HL-60/S4 treated with phorbol 12-myristate 13-acetate at 8.2 ng/mL for 4 days and 3 days (cell line): ENCODE data around the gene LGR6.
"Not testable (repeated sequence)": the region's sequence is repeated elsewhere in the genome, so short reads cannot be mapped to it uniquely, and the experiment has no call there.

ENCODE experiments used
- in situ Hi-C: fragments of 300-500 bp; cut with MboI; formaldehyde crosslinking; loops from 2 replicates; pipeline ENCODE4 v1.15.0; 2022; ENCODE audit warnings: low sequenced_read_pairs

LGR6 gene

DNA sequence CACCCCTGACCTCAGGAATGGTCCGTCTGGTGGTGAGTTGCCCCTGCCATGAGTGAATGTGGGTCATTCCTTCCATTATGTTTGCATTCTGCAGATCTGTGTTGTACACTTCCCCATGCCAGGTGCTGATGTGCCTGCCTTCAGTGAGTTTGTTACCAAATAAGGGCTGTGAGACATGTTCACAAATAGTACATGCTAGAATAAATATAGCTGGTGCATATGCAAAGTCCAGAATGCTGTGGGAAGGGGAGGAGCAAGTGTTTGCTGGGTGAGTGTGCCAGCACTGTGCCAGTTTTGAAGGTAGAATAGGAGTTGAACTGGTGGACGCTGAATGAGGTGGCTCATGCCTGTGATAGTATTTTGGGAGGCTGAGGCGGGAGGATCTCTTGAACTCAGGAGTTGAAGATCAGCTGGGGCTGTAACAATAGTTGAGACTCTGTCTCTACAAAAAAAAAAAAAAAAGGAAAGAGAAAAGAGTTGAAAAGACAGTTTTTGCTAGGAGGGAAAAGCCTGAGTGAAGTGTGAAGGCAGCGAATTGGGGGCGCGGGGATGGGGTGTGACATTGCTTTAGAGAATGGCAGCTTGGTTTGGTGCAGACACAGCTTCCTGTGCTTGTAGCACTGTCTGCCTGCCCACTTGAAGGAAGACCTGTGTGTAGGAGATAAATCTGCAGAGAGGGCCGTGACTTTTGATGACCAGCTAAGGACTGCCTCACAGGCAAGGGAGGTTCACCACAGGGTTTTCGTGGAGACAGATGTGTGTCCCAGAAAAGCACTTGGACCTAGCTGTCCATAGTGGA, 61.1 kb downstream of the LGR6 start:
- in situ Hi-C loops, result no loop called here

DNA sequence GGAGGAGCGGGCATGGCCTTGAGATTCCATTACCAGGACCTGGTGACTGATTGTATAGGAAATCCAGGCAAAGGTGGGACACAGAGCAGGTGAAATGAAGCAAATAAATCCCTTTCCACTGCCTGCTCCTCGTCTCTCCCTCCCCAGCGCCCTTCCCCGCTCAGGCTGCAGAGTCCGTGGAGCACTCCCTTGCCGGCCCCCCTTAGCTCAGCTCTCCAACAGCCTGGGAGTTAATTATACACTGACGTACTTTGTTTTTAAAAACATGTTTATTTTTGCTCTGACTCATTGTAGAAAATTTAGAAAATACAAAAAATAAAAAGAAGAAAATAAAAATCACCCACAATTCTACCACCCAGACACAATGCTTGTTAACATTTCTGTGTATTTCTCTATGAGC, 61.7 kb downstream of the LGR6 start:
- in situ Hi-C loops, result no loop called here

DNA sequence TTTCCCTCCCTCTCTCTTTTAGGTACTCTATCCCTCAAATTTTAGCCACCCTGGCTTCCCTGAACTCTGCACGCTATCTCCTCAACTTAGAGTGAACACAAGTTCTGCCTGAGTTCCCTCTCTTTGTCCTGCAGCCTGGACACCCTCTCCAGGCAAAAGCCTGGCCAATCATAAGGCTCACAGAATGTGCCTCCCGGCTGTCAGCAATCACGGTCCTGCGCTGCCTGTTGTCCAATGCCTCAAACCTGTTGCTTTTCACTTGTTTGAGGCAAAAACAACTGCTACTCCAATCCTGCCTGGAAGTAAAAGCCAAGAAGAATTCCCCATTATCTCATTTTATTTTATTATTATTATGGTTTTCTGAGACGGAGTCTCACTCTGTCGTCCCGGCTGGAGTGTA, 66.1 kb downstream of the LGR6 start:
- in situ Hi-C loops, result no loop called here

DNA sequence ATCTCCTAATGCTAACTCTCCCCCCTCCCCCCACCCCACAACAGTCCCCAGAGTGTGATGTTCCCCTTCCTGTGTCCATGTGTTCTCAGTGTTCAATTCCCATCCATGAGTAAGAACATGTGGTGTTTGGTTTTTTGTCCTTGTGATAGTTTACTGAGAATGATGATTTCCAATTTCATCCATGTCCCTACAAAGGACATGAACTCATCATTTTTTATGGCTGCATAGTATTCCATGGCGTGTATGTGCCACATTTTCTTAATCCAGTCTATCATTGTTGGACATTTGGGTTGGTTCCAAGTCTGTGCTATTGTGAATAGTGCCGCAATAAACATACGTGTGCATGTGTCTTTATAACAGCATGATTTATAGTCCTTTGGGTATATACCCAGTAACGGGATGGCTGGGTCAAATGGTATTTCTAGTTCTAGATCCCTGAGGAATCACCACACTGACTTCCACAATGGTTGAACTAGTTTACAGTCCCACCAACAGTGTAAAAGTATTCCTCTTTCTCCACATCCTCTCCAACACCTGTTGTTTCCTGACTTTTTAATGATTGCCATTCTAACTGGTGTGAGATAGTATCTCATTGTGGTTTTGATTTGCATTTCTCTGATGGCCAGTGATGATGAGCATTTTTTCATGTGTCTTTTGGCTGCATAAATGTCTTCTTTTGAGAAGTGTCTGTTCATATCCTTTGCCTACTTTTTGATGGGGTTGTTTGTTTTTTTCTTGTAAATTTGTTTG, 67.8 kb downstream of the LGR6 start:
- in situ Hi-C loops, result not testable (repeated sequence)

DNA sequence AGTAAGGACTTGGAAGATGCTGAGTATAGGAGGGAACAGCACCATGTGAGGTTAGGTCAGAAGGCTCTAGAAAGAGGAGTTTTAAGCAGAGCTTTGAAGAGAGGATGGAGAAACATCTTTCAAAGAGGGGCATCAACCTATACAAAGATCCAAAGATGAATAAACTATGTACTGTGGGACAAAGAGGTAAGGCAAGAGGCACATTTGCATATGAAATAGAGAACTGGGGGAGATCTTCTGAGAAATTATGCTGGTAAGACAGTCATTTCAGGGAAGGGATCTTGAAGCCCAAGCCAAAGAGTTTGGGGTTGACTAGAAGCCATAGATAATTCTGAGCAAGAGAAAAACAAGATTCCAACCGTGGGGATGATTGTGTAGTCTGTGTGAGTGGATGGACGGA, 70.0 kb downstream of the LGR6 start:
- in situ Hi-C loops, result no loop called here

DNA sequence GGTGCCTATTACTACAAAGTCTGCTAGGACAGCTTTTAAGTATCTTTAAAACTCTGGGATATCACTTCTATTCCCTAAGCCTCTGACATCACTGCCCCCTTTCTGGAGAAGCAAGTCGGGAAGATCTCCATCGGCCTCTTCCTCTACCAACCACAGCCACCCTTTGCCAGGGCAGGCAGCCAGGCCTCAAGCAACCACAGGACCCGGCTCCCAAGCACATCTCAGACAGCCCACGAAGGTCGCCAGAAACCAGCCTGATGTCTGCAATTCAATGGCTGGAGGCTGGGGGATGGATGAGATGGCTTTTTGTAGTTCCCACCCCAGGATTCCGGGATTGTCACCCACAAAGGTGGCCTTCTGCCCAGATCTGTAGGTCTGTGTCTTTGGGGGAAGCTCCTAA, 70.7 kb downstream of the LGR6 start:
- in situ Hi-C loops, result no loop called here

DNA sequence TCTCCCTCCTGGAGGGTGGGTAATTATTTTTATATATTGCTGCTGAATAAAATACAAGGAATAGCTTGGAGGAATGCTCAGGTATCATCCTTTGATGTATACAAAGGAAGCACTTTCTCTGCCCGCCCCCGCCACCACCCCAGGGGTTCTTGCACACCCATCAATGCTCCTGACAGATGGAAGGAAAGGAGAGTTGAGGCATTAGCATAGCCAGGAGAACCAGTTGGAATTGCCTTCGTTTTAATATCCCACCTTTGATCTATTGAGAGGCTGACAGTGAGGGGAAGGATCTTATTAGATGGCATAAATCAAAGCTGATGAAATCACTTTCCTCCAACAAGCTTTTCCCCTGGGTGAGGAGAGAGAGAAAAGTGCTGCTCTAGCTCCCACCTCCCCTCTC, 71.1 kb downstream of the LGR6 start:
- in situ Hi-C loops, result no loop called here

DNA sequence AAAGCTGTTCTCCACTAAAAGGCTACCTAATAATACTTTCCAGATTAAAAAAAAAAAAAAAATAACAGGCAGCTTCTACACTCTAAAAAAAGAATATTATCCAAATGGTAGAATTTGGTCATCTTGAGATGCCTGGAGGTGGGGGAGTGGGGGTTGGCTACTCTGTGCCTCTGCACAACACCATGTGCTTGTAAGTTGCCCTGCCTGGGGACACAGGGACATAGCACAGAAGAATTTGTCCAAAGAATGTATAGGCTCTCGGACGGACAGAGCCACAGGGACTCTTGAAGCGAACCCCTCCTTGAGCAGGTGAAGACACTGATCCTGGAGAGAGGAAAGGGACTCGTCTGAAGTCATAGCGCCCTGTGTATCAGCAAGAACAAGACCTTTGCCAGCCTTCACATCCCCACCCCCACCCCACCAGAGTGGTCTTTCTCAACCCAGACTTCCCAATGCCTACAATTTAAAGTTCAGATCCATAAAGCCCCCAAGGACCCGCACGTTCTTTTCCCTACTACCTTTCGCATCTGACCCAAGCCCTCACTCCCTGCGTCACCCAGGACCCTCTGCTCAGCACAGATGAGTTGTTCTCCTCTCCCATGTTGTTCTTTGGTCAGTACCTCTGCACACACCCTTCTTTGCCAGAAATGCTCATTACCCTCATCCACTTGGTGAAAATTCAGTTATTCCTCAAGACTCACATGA, 72.6 kb downstream of the LGR6 start:
- in situ Hi-C loops, result no loop called here

DNA sequence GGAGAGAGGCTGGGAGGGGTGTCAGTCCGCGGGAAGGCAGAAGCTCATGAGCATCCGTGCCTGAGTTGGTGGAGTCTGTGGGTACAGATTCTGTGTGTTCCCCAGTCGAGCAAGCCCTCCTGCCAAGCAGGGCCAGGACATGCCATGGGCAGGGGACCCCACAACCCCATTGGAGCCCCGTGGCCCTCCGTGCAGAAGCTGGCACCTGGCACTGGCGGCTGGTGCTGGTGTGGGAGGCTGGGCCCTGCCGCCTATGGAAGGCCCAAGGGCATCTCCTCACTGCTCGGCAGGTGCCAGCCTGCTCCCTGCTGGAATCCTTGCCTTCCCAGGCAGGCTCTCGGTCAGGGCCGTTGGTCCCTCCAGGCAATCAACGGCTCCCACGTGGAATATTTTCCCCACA, 74.4 kb downstream of the LGR6 start:
- in situ Hi-C loops, result no loop called here

DNA sequence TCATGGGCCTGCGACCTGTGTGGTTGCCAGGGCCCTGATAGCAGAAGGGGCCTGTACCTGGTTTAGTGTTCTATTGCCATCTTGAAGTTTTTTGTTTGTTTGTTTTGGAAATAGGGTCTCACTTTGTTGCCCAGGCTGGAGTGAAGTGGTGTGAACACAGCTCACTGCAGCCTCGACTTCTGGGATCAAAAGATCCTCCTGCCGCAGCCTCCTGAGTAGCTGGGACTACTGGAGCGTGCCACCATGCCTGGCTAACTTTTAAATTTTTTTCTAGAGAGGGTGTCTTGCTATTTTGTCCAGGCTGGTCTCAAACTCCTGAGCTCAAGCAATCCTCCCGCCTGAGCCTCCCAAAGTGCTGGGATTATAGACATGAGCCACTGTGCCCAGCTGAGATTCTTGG, 75.2 kb downstream of the LGR6 start:
- in situ Hi-C loops, result no loop called here

DNA sequence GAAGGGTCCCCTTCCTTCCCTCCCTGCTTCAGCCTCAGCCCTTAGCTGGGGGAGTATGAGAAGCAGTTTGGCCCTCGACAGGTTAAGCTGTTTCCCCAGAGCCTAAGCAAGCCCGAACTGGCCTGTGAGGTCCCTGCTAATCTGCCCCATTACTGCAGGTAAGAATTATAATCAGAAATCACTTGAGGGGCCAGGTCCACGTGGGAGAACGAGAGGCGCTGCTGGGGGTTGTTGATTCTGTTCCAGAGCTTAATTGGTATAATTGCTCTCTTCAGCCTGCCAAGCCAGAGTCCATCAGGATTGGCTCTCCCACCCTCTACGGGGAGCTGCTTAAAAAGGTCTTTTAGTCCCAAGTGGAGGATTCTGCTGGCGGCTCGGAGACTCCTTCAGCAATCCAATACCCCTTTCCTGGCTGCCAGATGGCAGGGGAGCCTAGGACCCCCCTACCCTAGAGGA, 77.3 kb downstream of the LGR6 start:
- in situ Hi-C loops, result no loop called here

DNA sequence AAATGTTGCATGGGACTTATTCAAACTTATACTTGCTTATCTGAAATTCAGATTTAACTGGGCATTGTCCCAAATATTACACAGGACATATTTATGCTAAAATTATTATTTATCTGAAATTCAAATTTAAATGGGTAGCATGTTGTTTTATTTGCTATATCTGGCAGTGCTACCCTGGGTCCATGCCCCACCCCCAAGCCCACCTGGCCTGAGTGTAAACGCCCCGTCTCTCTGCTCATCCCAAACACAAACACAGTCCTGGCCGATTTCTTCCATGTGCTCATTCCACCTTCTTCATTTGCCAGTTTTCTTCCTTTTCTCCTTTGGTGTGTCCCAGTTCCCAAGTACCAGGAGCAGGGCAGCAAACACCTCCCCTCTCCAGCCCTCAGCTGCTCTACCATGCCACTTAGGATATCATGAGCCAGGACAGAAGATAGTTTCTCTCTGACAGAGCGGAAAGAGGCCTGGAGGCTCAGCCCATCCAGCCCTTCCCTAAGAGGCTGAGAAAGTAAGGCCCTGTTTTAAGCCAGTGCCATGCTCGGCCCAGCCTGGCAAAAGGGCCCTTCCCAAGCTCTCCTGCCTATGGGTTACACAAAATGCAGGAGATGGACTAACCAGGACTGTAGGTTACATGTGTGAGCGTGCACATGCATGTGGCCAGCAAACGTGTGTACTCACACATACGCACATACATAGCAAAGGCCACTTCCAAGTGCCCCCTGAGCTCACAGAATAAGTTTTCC, 78.7 kb downstream of the LGR6 start:
- in situ Hi-C loops, result no loop called here

DNA sequence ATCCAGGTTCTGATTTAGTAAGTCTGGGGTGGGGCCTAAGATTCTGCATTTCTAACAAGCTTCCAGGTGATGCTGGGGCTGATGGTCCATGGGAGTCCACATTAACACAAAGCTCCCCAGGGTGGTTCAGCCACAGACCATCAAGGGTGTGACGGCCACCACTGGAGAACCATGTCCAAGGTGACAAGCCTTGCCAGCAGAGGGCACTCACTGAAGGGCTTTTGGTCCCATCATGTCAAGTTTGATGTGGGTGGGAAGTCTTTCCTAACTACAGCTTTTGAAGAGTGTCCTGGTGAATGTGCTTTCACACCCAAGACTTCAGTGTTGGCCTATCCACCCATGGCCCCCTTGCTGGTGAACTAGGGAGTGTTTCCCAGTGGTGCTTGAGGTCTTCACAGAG, 81.0 kb downstream of the LGR6 start:
- in situ Hi-C loops, result no loop called here

DNA sequence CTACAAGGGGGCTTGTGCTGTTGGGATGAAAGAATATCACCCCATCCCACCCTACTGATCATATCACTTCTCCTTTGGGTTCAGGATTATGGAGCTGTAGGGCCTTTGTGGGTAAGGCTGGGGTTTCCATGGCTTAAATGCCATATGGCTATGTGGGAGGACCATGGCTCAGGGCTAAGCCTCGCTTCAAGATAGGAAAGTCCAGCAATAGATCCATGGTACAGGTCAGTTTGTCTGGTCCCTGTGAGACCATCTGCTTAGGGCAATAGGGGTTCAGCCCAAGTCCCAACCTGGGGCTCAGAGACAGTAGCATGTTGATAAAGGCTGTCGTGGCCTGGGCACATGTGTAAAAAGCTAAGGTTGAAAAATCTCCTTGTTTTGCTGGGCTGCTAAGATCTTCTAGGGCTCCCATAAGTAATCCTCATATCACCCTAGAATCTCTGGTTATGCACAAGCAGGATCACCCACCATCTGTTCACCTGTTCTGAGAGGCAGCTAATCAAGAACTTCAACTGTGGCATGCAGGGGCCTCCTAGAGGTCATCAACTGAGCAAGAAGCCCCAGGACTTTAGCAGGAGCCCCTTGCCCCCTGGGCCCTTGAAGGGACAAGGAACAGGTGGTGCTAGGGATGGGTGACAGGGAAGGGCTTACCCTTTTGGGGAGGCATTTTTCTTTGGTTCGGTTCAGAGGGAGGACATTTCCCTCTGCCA, 81.6 kb downstream of the LGR6 start:
- in situ Hi-C loops, result no loop called here

DNA sequence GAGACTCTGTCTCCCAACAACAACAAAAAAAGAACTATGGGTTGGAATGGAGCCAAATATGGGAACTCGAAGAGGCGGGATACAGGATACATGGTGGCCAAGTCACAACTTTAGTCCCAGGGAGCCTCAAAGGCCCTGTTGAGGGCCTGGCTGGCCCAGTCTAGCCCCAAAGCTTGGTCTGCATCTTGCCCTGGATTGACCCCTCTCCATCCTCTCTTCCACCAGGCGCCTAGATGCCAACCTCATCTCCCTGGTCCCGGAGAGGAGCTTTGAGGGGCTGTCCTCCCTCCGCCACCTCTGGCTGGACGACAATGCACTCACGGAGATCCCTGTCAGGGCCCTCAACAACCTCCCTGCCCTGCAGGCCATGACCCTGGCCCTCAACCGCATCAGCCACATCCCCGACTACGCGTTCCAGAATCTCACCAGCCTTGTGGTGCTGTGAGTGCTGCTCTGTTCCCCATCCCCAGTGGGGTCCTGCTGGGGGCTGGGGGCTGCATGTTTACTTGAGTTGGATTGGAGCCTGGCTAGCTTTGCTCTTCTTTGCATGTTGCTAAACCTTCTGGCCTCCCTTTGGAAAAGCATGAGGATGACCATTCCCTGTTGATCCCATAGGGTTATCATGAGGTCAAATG, 82.6 kb downstream of the LGR6 start:
- in situ Hi-C loops, result no loop called here

DNA sequence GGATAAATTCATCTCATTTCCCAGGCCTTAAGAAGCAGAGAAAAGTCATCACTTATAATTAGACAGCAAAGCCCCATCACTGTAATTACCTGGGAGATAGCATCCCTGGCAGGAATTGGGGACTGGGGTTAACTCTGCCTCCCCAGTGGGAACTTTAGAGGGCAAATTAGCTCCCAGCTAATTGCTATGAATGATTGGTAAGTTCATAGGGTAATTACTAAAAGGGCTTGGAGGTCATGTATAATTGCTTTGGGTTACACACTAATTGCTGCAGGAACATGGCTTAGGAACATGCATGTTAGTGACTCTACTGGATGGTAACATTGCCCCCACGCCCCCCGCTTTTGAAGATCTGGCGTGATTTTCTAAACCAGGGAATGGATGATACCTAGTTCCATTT, 83.3 kb downstream of the LGR6 start:
- in situ Hi-C loops, result no loop called here

DNA sequence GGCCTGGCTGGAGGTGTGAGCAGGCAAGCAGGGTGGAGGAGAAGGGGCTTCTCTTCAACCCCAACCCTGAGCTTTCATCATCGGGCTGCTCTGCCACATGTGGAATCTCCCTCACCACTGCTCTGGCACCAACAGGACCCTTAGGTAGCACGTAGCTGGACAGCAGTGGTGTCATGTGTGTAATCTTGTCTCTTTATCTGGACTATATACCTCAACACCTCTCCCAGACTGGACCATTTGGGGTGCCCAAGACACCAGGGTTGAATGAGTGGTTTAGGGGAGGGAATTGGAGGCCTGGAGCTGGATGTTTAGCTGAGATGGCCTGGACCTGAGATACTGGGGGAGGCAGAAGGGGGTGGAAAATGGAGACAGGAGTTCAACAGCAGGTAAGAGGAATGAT, 85.2 kb downstream of the LGR6 start:
- in situ Hi-C loops, result no loop called here

DNA sequence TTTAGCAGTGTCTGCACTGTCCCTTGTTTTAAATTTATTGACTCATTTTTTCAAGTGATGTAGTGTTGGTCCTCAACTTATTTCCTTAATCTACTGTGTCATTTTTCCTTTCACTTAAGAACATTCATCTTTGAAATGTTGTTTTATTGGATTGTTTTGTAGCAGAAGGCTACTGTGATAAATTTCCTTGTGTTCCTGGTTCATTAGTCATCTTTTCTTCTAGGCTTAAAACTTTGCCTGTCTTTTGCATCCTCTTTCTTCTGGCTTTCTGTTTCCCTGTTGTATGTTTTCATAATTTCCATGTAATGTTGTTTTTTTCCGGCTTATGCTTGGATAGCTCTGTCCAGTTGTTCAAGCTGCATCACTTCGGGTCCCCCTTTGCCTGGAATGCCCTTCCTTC, 86.2 kb downstream of the LGR6 start:
- in situ Hi-C loops, result no loop called here

DNA sequence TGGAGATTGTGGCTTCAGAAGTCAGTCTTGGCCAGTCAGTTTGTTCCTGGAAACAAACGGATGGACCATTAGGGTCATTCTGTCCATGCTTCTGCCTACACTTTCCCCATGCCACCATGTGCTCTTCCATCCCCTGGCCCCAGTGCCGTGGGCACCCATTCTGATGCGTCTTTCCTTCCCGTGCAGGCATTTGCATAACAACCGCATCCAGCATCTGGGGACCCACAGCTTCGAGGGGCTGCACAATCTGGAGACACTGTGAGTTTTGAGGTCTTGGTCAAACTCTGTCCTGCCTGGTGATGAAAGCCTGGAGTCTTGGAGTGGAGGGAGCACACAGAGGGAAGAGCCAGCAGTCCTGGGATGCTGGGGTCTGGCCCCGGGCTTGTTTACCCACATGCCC, 87.0 kb downstream of the LGR6 start:
- in situ Hi-C loops, result no loop called here
